ENCODE results near the gene HIPK2. TPM values are rescaled to one million over a fixed set of nuclear protein-coding genes. Genes with fewer than 3 reads are reported as not detected.

The HIPK2 gene
- total RNA-seq, 4 donors from 2014 or later, result 17.9 to 35.9 (median 22.4) TPM

- no peak for TF ChIP-seq POLR2A (IDR thresholded peaks at IDR 0.05)
- TF ChIP-seq EP300 (IDR thresholded peaks at IDR 0.05), result no peak
- no peak for TF ChIP-seq POLR2AphosphoS5 (IDR thresholded peaks at IDR 0.05)
- TF ChIP-seq CTCF (IDR thresholded peaks at IDR 0.05), result no peak
- Histone ChIP-seq H3K4me1 (no peaks in the 10 kb centered on the region), H3K4me3 (no peak overlapping the region), H3K36me3 (peaks cover 0 to 83% of the 10 kb centered on the region in 2 donors), H3K9me3 (no peaks in the 10 kb centered on the region), H3K27me3 (no peaks in the 10 kb centered on the region), H3K27ac (no peak overlapping the region)
- ATAC-seq, result no peak
- WGBS, 2 donors (ENCODE audit: low coverage in 1 of 2), result 88% methylated on average over 9 of the region's 38 CpGs; no CpG with 5 or more reads in 1 of the 2 donors
Observed at GRCh38 chr7:139572704-139573385, 205.0 kb downstream of the HIPK2 start.

GRCh38 chr7:139572071-139572470 lies 205.7 kb downstream of the HIPK2 start:
- no peak for ATAC-seq
- no peaks in the 10 kb centered on the region for H3K4me1 ChIP-seq
- no peak for TF ChIP-seq EP300 (IDR thresholded peaks at IDR 0.05)
- no peak overlapping the region for H3K27ac ChIP-seq
- H3K9me3 ChIP-seq, result no peaks in the 10 kb centered on the region
- H3K27me3 ChIP-seq, result no peaks in the 10 kb centered on the region
- 97 to 100% methylated on average over 3 to 15 of the region's 15 CpGs for WGBS, 2 donors (ENCODE audit: low coverage in 1 of 2)
- H3K36me3 ChIP-seq, result peaks cover 0 to 84% of the 10 kb centered on the region in 2 donors
- no peak overlapping the region for H3K4me3 ChIP-seq

- TF ChIP-seq POLR2AphosphoS5 (IDR thresholded peaks at IDR 0.05) (no peak), POLR2A (IDR thresholded peaks at IDR 0.05) (no peak), EP300 (IDR thresholded peaks at IDR 0.05) (no peak), CTCF (IDR thresholded peaks at IDR 0.05) (no peak)
- no peaks in the 10 kb centered on the region for H3K4me1 ChIP-seq
- H3K36me3 ChIP-seq, result peaks cover 0 to 85% of the 10 kb centered on the region in 2 donors
- 91 to 100% methylated on average over 1 to 7 of the region's 20 CpGs for WGBS, 2 donors (ENCODE audit: low coverage in 1 of 2)
- no peaks in the 10 kb centered on the region for H3K27me3 ChIP-seq
- no peak for ATAC-seq
- no peaks in the 10 kb centered on the region for H3K9me3 ChIP-seq
- H3K4me3 ChIP-seq, result no peak overlapping the region
- H3K27ac ChIP-seq, result no peak overlapping the region
Observed at GRCh38 chr7:139571651-139572050, 206.1 kb downstream of the HIPK2 start.

- no peak for TF ChIP-seq EP300 (IDR thresholded peaks at IDR 0.05)
- no peak for TF ChIP-seq CTCF (IDR thresholded peaks at IDR 0.05)
- no peak for TF ChIP-seq POLR2A (IDR thresholded peaks at IDR 0.05)
- no peak for TF ChIP-seq POLR2AphosphoS5 (IDR thresholded peaks at IDR 0.05)
- no peak for ATAC-seq
- no peaks in the 10 kb centered on the region for H3K4me1 ChIP-seq
- no peak overlapping the region for H3K27ac ChIP-seq
- H3K9me3 ChIP-seq, result no peaks in the 10 kb centered on the region
- WGBS, 2 donors (ENCODE audit: low coverage in 1 of 2), result 90 to 91% methylated on average over 2 to 14 of the region's 20 CpGs
- no peaks in the 10 kb centered on the region for H3K27me3 ChIP-seq
- H3K36me3 ChIP-seq, result peaks cover 0 to 81% of the 10 kb centered on the region in 2 donors
- H3K4me3 ChIP-seq, result no peak overlapping the region
Observed at GRCh38 chr7:139571190-139571589, 206.6 kb downstream of the HIPK2 start.

- Histone ChIP-seq H3K27ac (no peak overlapping the region), H3K9me3 (no peaks in the 10 kb centered on the region), H3K4me3 (no peak overlapping the region), H3K36me3 (peaks cover 0 to 75% of the 10 kb centered on the region in 2 donors), H3K27me3 (no peaks in the 10 kb centered on the region), H3K4me1 (no peaks in the 10 kb centered on the region)
- no peak for ATAC-seq
- 74 to 91% methylated on average over 4 to 5 of the region's 5 CpGs for WGBS, 2 donors (ENCODE audit: low coverage in 1 of 2)
- no peak for TF ChIP-seq EP300 (IDR thresholded peaks at IDR 0.05)
- TF ChIP-seq CTCF (IDR thresholded peaks at IDR 0.05), result no peak
- TF ChIP-seq POLR2AphosphoS5 (IDR thresholded peaks at IDR 0.05), result no peak
- TF ChIP-seq POLR2A (IDR thresholded peaks at IDR 0.05), result no peak
Observed at GRCh38 chr7:139570626-139571025, 207.2 kb downstream of the HIPK2 start.
